SK-N-SH treated with all-trans-retinoic acid at 6 μM for 48 hours (cell line): ENCODE results near the gene GRN.
A peak's percentile ranks its signal among the peaks of the same experiment; 100 is the strongest.

Experiments
- ATAC-seq: fragments of 200-7000 bp; cut with Tn5 transposase; 3 replicates; pipeline ENCODE4 v1.9.1; 2020; ENCODE audit warnings: mild to moderate bottlenecking, moderate library complexity
- ARNTL ChIP-seq: fragments of 450-650 bp; formaldehyde crosslinking; IDR thresholded peaks from 2 replicates; pipeline ENCODE4 v1.5.0; 2020; ENCODE audit warnings: low read depth, mild to moderate bottlenecking, moderate library complexity, borderline replicate concordance
- BACH2 ChIP-seq: fragments of 250-450 bp; sonication (Bioruptor Pico); IDR thresholded peaks from 2 replicates; pipeline ENCODE4 v1.9.0; 2021; ENCODE audit warnings: mild to moderate bottlenecking, borderline replicate concordance
- CREB5 ChIP-seq: fragments of 250-450 bp; sonication (Bioruptor Pico); IDR thresholded peaks from 2 replicates; pipeline ENCODE4 v1.5.1; 2020; ENCODE audit warnings: low read depth, mild to moderate bottlenecking, moderate library complexity
- ESRRG ChIP-seq: fragments of 250-450 bp; sonication (Bioruptor Pico); IDR thresholded peaks from 2 replicates; pipeline ENCODE4 v1.6.1; 2021; ENCODE audit warnings: mild to moderate bottlenecking
- GLIS3 ChIP-seq: fragments of 250-450 bp; sonication (Bioruptor Pico); IDR thresholded peaks from 2 replicates; pipeline ENCODE4 v1.5.0; 2020; ENCODE audit warnings: mild to moderate bottlenecking, moderate library complexity
- ISL1 ChIP-seq: fragments of 250-450 bp; sonication (Bioruptor Pico); IDR thresholded peaks from 2 replicates; pipeline ENCODE4 v2.1.2; 2022; ENCODE audit warnings: mild to moderate bottlenecking, moderate library complexity
- OSR1 ChIP-seq: fragments of 250-450 bp; sonication (Bioruptor Pico); IDR thresholded peaks from 2 replicates; pipeline ENCODE4 v1.8.0; 2022; ENCODE audit warnings: moderate library complexity, mild to moderate bottlenecking, inconsistent platforms
- PATZ1 ChIP-seq: fragments of 250-450 bp; sonication (Bioruptor Pico); IDR thresholded peaks from 2 replicates; pipeline ENCODE4 v1.8.0; 2020; ENCODE audit warnings: mild to moderate bottlenecking, moderate library complexity, borderline replicate concordance
- RARB ChIP-seq: fragments of 250-450 bp; sonication (Bioruptor Pico); IDR thresholded peaks from 2 replicates; pipeline ENCODE4 v1.8.0; 2021; ENCODE audit warnings: mild to moderate bottlenecking, moderate library complexity
- SNAI2 ChIP-seq: fragments of 250-450 bp; sonication (Bioruptor Pico); IDR thresholded peaks from 2 replicates; pipeline ENCODE4 v1.5.0; 2020; ENCODE audit warnings: mild to moderate bottlenecking, moderate library complexity
- TCF4 ChIP-seq: fragments of 250-450 bp; sonication (Bioruptor Pico); IDR thresholded peaks from 2 replicates; pipeline ENCODE4 v1.8.0; 2021; ENCODE audit warnings: mild to moderate bottlenecking, moderate library complexity, borderline replicate concordance
- TOX ChIP-seq: fragments of 250-450 bp; sonication (Bioruptor Pico); IDR thresholded peaks from 2 replicates; pipeline ENCODE4 v1.8.0; 2021; ENCODE audit warnings: mild to moderate bottlenecking, moderate library complexity, borderline replicate concordance
- ZC3H10 ChIP-seq: fragments of 250-450 bp; sonication (Bioruptor Pico); IDR thresholded peaks from 2 replicates; pipeline ENCODE4 v1.5.1; 2021; ENCODE audit warnings: mild to moderate bottlenecking, moderate library complexity
- ZFP3 ChIP-seq: fragments of 250-450 bp; sonication (Bioruptor Pico); IDR thresholded peaks from 2 replicates; pipeline ENCODE4 v1.5.0; 2020; ENCODE audit warnings: mild to moderate bottlenecking, moderate library complexity
- ZNF565 ChIP-seq: fragments of 450-650 bp; formaldehyde crosslinking; conservative IDR thresholded peaks from 2 replicates; pipeline ENCODE4 v1.5.0; 2020; ENCODE audit warnings: low read depth, mild to moderate bottlenecking, moderate library complexity
- ZNF70 ChIP-seq: fragments of 450-650 bp; formaldehyde crosslinking; IDR thresholded peaks from 2 replicates; pipeline ENCODE4 v1.5.0; 2020; ENCODE audit warnings: mild to moderate bottlenecking, moderate library complexity
- ZNF8 ChIP-seq: fragments of 450-650 bp; formaldehyde crosslinking; IDR thresholded peaks from 2 replicates; pipeline ENCODE4 v1.5.0; 2020; ENCODE audit warnings: mild to moderate bottlenecking, moderate library complexity
- TF ChIP-seq, protein P1 (sequence below): fragments of 250-450 bp; sonication (Bioruptor Pico); IDR thresholded peaks from 2 replicates; pipeline ENCODE4 v1.8.0; 2021; ENCODE audit warnings: low read depth, mild to moderate bottlenecking, moderate library complexity, borderline replicate concordance
- TF ChIP-seq, protein P2 (sequence below): fragments of 250-450 bp; sonication (Bioruptor Pico); IDR thresholded peaks from 2 replicates; pipeline ENCODE4 v1.5.0; 2020; ENCODE audit warnings: mild to moderate bottlenecking, moderate library complexity

Gene GRN

DNA sequence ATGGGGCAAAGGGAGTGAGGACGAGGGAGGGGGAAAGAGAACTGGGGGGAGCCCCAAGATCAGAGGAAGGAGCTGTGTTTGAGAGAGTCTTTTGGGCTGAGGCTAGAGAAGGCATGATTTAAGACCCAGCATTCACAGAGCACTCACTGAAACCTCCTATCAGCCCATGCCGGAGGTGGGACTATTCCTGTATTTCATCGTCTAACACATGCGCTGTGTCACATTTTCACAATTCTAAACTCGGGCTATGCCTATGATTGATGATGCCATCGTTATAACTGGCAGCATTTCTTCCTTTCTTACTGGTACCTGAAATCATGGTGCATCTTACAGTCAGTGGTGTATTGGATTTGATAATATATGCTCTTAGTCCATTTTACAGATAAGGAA lies 15.0 kb downstream of the GRN start:
- TF ChIP-seq ARNTL (CRISPR knock-in tag) (no peak), BACH2 (CRISPR knock-in tag) (no peak), OSR1 (CRISPR knock-in tag) (no peak), ESRRG (CRISPR knock-in tag) (no peak), GLIS3 (CRISPR knock-in tag) (no peak), ZNF70 (CRISPR knock-in tag) (no peak)
- no peak for ATAC-seq

- no peak for ATAC-seq
- no peak for TF ChIP-seq RARB
- TF ChIP-seq CREB5 (CRISPR knock-in tag), result no peak
- TF ChIP-seq, protein P1, sequence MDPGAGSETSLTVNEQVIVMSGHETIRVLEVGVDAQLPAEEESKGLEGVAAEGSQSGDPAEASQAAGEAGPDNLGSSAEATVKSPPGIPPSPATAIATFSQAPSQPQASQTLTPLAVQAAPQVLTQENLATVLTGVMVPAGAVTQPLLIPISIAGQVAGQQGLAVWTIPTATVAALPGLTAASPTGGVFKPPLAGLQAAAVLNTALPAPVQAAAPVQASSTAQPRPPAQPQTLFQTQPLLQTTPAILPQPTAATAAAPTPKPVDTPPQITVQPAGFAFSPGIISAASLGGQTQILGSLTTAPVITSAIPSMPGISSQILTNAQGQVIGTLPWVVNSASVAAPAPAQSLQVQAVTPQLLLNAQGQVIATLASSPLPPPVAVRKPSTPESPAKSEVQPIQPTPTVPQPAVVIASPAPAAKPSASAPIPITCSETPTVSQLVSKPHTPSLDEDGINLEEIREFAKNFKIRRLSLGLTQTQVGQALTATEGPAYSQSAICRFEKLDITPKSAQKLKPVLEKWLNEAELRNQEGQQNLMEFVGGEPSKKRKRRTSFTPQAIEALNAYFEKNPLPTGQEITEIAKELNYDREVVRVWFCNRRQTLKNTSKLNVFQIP, result no peak
- TF ChIP-seq OSR1 (CRISPR knock-in tag), result no peak
- no peak for TF ChIP-seq ESRRG (CRISPR knock-in tag)
- no peak for TF ChIP-seq ARNTL (CRISPR knock-in tag)
- no peak for TF ChIP-seq ZNF70 (CRISPR knock-in tag)
- no peak for TF ChIP-seq GLIS3 (CRISPR knock-in tag)
- TF ChIP-seq SNAI2 (CRISPR knock-in tag), result no peak
- TF ChIP-seq, protein P2, sequence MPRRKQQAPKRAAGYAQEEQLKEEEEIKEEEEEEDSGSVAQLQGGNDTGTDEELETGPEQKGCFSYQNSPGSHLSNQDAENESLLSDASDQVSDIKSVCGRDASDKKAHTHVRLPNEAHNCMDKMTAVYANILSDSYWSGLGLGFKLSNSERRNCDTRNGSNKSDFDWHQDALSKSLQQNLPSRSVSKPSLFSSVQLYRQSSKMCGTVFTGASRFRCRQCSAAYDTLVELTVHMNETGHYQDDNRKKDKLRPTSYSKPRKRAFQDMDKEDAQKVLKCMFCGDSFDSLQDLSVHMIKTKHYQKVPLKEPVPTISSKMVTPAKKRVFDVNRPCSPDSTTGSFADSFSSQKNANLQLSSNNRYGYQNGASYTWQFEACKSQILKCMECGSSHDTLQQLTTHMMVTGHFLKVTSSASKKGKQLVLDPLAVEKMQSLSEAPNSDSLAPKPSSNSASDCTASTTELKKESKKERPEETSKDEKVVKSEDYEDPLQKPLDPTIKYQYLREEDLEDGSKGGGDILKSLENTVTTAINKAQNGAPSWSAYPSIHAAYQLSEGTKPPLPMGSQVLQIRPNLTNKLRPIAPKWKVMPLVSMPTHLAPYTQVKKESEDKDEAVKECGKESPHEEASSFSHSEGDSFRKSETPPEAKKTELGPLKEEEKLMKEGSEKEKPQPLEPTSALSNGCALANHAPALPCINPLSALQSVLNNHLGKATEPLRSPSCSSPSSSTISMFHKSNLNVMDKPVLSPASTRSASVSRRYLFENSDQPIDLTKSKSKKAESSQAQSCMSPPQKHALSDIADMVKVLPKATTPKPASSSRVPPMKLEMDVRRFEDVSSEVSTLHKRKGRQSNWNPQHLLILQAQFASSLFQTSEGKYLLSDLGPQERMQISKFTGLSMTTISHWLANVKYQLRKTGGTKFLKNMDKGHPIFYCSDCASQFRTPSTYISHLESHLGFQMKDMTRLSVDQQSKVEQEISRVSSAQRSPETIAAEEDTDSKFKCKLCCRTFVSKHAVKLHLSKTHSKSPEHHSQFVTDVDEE (CRISPR knock-in tag), result no peak
- TF ChIP-seq TCF4, result no peak
- TF ChIP-seq TOX (CRISPR knock-in tag), result no peak
- no peak for TF ChIP-seq PATZ1 (CRISPR knock-in tag)
- TF ChIP-seq ISL1 (CRISPR knock-in tag), result no peak
- TF ChIP-seq ZFP3 (CRISPR knock-in tag), result no peak
- no peak for TF ChIP-seq ZNF565
- TF ChIP-seq ZNF8 (CRISPR knock-in tag), result no peak
- no peak for TF ChIP-seq ZC3H10
These were observed 15.7 kb downstream of the GRN start for GRCh38 chr17:44360826-44361225.

DNA sequence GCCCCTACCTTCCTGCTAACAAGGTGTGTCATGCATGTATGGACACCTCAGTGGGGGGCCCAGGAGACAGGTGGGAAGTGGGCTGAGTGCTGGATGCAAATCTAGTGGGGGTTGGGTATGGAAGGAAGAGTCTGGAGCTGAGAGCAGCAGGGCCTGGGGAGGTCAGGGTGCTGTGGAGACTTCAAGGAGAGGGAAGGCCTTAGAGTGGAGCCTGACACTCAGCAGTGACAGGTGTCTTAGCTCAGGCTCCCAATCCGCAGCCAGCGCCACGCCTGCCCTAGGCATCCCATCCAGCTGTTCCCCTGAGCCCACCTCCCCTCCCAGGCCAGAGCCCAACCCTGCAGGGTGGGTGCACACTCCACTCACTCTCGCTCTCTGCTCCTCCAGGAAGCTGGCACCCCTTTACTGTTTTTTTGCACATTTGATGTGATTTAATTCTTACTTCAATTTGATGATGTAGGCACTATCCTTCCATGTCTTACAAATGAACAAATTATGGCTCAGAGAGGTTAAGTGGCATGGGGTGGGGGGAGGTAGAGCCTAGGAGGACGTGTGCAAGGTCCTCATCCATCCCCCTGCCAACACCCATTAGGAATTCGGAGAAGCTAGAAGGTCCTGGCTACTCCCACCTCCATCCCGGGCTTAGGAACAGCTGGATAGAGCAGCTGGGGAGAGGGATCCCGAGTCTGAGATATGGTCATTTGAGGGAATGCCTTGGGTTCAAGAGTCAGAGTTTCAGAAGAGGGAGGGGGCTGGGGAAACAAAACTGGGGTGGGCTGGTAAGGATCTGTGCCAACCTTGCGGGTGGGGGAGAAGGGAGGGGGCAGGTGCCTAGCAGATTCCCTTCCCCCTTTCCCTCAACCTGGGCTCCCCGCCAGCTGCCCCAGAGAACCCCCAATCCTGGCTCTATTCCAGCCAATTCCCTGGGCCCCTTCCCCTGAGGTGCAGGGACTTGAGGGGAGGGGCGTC lies 16.5 kb downstream of the GRN start:
- TF ChIP-seq TCF4 (no peak), RARB (no peak)
- ATAC-seq, result no peak

- TF ChIP-seq, protein P1, result no peak
- ATAC-seq, result peak; percentile 36
These were observed 17.4 kb downstream of the GRN start for GRCh38 chr17:44362459-44362948.
